Right lobe of liver (tissue), 4 donors: ENCODE results near the gene MYH7B.

Experiments
- POLR2A ChIP-seq: fragments of 450-650 bp; IDR thresholded peaks from one replicate; pipeline ENCODE4 v1.6.1; 2017; ENCODE audit warnings: antibody characterized with exemption, mild to moderate bottlenecking
- TF ChIP-seq, protein P1 (sequence below), 4 donors: fragments of 200-600 bp in 3 of 4; fragments of 450-650 bp in 1 of 4; IDR thresholded peaks; one replicate each; pipeline versions ENCODE4 v1.5.1 to v1.8.0; 2016 to 2022; ENCODE audit warnings: antibody characterized with exemption in 4 of 4, mild to moderate bottlenecking in 2 of 4
- donor health status: DM: no; HTN: no; CAD: no.
- donor health status: DM: no; HTN: no; CAD: no.
- donor health status: DM: no; HTN: yes; CAD: no.

DNA sequence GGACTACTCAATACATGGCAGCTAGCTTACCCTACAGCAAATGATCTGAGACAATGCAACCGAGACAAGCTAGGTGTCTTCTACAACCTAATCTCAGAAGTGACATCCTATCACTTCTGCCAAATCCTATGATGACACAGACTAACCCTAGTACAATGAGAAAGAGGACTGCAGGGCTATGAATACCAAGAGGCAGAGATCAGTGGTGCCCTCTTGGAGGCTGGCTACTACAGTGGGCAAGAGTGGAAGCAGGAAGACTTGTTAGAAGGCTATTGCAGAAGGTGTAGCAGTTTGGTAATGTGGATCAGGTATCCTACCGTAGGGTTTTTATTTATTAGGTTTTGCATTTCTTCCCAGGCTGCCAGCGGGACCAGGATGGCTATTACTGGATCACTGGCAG is 30.3 kb upstream of the MYH7B start:
- no peak for TF ChIP-seq POLR2A
- TF ChIP-seq, protein P1, sequence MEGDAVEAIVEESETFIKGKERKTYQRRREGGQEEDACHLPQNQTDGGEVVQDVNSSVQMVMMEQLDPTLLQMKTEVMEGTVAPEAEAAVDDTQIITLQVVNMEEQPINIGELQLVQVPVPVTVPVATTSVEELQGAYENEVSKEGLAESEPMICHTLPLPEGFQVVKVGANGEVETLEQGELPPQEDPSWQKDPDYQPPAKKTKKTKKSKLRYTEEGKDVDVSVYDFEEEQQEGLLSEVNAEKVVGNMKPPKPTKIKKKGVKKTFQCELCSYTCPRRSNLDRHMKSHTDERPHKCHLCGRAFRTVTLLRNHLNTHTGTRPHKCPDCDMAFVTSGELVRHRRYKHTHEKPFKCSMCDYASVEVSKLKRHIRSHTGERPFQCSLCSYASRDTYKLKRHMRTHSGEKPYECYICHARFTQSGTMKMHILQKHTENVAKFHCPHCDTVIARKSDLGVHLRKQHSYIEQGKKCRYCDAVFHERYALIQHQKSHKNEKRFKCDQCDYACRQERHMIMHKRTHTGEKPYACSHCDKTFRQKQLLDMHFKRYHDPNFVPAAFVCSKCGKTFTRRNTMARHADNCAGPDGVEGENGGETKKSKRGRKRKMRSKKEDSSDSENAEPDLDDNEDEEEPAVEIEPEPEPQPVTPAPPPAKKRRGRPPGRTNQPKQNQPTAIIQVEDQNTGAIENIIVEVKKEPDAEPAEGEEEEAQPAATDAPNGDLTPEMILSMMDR (IDR thresholded peaks at IDR 0.05), result no peak
